GM12801 (cell line): Measurements from ENCODE around the gene VCAN.

ENCODE experiments used
- TF ChIP-seq, protein P1 (sequence below): IDR thresholded peaks from one replicate; pipeline ENCODE4 v1.5.1; 2011; ENCODE audit warnings: control low read depth; ENCODE audit not compliant: insufficient read length; ENCODE audit errors: extremely low read depth

The VCAN gene

GRCh38 chr5:83498585-83498984 lies 27.0 kb downstream of the VCAN start:
- TF ChIP-seq, protein P1, sequence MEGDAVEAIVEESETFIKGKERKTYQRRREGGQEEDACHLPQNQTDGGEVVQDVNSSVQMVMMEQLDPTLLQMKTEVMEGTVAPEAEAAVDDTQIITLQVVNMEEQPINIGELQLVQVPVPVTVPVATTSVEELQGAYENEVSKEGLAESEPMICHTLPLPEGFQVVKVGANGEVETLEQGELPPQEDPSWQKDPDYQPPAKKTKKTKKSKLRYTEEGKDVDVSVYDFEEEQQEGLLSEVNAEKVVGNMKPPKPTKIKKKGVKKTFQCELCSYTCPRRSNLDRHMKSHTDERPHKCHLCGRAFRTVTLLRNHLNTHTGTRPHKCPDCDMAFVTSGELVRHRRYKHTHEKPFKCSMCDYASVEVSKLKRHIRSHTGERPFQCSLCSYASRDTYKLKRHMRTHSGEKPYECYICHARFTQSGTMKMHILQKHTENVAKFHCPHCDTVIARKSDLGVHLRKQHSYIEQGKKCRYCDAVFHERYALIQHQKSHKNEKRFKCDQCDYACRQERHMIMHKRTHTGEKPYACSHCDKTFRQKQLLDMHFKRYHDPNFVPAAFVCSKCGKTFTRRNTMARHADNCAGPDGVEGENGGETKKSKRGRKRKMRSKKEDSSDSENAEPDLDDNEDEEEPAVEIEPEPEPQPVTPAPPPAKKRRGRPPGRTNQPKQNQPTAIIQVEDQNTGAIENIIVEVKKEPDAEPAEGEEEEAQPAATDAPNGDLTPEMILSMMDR: no peak

DNA sequence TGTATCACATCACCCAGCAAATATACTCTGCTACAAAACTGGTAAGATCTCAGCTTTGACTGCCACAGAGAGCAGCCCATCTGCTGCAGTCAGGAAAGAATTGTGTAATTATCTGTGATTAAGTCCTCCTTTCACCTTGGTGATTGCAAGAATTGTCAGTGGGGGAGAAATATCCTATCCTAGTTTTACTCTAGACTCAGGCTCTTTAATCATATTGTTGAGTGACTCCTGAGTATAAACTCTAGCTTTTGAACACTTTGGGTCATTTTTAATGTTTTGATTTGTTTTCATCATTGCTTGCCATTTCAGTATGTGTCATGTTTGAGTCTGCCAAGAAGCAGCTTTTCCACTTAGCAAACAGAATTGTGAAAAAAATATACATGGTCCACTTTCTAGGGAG lies 32.1 kb downstream of the VCAN start:
- TF ChIP-seq, protein P1: no peak

DNA sequence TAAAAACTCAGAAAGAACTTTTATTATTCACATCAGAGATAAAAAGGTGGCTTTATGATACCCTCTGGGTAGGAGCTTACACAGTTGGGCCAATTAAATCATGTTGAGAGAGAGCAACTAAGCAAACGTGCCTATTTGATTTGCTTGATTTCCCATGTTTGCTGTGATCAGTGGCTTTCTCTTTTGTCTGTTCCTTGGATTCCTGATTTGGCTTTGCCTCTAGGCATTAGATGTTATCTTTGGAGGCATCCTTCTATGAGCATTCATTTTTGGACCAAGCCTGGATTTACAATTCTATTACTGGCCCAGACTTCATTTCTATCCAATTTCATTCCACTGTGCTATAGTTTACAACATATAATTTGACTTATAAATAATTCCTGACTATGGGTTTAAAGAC lies 35.9 kb downstream of the VCAN start:
- TF ChIP-seq, protein P1: no peak

DNA sequence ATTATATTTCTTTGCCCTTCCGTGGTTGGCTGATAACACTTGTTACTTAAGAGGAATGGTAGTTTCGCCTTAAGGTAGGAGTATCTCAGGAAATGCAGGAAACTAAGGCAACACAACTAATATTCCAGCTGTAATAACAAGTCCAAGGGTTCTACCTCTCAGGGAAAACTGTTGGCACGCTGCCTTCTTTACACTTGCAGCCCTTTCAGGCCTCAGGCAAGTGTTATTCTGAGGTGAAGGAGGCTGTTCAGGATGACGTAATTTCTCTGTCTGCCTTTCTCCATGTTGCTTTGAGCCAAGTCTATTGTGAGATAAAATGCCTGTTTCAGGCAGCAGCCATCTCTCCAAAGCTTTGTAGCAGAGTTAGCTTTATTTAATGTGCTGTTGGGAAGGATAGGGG lies 38.0 kb downstream of the VCAN start:
- TF ChIP-seq, protein P1: no peak

DNA sequence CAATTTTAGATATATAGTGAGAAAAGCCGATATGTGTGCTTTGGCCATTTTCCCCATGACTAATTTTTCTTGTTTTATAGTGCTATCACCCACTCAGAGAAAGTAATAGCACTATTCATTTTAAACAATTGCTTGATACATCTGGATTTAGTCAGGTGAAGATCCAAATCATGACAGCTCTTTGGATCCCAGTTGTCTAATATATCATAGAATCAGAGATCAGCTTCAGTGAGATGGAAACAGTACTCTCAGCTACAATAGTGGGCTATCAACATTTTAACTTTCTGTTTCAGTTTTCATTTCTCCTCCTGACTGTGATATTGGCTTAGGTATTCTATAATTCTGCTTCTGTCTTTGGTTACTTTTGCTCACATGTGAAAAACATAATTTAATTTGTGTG lies 38.7 kb downstream of the VCAN start:
- TF ChIP-seq, protein P1: no peak

DNA sequence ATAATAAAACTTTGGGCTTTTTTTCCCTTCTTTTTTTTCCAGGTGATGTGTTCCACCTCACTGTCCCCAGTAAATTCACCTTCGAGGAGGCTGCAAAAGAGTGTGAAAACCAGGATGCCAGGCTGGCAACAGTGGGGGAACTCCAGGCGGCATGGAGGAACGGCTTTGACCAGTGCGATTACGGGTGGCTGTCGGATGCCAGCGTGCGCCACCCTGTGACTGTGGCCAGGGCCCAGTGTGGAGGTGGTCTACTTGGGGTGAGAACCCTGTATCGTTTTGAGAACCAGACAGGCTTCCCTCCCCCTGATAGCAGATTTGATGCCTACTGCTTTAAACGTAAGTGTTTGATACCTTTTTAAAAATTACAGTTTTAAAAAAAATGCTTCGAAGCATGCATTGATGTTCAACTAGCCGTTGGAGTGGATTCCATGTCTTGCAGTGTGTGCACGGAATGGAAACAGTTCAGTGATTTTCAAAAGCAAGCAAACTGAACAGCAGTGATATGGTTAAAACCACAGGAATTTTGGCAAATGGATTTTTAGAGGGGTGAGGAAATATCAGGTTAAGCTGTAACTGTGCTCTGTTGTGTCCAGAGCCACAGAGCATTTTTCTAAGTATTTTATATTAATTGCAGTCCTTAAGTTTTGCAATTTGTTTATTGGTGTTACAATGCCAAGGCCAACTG lies 40.7 kb downstream of the VCAN start:
- TF ChIP-seq, protein P1: no peak

DNA sequence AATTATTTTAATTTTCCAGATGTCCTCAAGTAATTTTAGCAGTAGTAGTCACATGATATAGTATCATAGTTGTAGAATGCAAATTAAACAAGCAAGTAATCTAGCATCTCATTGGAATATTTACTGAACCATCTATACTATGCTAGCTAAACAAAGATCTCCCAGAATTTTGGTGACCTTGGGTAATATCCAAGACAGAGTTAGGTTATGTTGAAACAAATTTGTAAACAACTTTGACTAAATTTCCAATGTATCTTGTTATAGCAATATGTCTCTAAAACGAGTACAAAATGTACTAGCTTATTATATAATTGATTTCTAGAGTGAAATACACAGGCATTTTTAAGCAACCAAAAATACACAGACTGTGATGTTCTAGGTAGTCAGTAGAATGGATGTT lies 41.5 kb downstream of the VCAN start:
- TF ChIP-seq, protein P1: no peak
